ENCODE data around the gene XPR1.

DNA sequence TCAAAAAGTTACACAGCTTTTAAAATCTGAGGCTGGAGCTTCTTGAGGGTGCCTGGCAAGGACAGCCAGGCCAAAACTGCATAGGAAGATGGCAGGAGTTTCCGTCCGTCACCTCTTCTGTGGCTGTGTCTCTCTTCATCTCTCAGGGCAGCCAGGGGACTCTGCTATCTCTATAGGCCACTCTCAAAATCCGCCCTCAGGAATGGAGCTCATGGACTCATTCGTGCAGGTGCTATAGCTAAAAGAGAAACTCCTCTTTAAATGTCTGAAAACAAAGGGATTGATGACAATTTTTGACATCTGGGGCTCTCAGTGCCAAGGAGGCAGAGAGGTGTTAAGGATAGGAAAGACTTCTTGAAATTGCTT, 45.8 kb upstream of the XPR1 start:
- no peak for TF ChIP-seq CTCF (IDR thresholded peaks at IDR 0.05)
- no peak for TF ChIP-seq POLR2A (IDR thresholded peaks at IDR 0.05)
- no peak for TF ChIP-seq POLR2AphosphoS5 (IDR thresholded peaks at IDR 0.05; ENCODE audit: insufficient read depth in 1 of 2, low read depth in 1 of 2)
